Activated CD4-positive, alpha-beta T cell treated with anti-CD3 and anti-CD28 coated beads, Interleukin-2, Interleukin-4, amounts not matched to agents 100 ng/mL and 50 ng/mL, durations not matched to agents 16 hours and 8 hours (primary cell): ENCODE measurements around the gene PRAME.
"Not testable (repeated sequence)": the region's sequence is repeated elsewhere in the genome, so short reads cannot be mapped to it uniquely, and the experiment has no call there.

Source experiments
- DNase-seq: peaks from one replicate; pipeline ENCODE4 v3.0.0-alpha.2; 2020; ENCODE audit warnings: low spot score

Gene PRAME

GRCh38 chr22:22520667-22521602, 38.1 kb downstream of the PRAME start:
- no peak for DNase-seq

GRCh38 chr22:22520020-22520656, 38.9 kb downstream of the PRAME start, which contains the start of gene ZNF280A:
Gene ZNF280A (minus strand): TSS chr22:22520270. CDS start chr22:22515630, 4,640 bp downstream.
- no peak for DNase-seq

DNA sequence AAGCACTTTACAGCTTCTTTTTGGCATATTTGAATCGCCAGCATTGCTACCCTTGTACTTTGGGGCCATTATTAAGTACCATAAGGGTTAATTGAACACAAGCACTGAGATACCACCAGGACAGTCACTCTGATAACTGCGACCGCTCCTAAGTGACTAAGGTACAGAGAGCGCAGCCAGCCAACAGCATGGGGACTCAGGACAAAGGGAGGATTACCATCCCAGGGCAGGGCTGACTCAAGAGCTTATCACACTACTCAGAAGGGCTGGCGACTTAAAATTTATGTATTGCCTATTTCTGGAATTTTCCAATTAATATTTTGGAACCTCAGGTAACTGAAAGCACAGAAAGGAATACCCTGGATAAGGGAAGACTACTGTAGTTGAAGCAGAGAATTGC, 39.5 kb downstream of the PRAME start:
- DNase-seq, result no peak

DNA sequence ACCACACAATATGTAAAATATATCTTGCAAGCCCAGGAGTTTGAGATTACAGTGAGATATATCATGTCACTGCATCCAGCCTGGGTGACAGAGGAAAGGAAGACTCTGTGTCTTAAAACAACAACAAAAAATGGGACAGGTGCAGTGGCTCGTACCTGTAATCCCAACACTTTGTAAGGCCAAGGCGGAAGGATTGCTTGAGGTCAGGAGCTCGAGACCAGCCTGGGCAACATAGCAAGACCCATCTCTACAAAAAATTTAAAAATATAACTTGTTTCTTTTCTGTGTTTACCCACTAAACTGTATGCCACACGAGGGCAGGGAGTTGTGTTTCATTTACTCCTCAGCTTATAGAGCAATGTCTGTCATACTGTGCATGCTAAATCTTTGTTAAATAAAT, 42.1 kb downstream of the PRAME start:
- no peak for DNase-seq

DNA sequence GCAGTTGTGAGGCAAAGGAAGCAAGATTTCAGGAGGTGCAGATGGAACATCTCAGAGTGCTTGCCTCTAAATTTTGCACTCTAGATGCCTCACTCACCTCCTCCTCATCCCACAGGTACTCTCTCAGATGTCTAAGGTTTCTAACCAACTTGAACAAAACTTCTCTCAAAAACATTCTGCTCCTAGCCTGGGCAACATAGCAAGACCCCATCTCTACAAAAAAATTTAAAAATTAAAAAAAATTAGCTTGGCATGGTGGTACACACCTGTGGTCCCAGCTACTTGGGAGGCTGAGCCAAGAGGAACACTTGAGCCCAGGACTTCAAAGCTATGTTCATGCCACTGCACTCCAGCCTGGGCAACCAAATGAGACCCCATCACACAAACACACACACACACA, 43.2 kb downstream of the PRAME start:
- no peak for DNase-seq

- not testable (repeated sequence) for DNase-seq
Measured at GRCh38 chr22:22514431-22514830, 44.6 kb downstream of the PRAME start.

DNA sequence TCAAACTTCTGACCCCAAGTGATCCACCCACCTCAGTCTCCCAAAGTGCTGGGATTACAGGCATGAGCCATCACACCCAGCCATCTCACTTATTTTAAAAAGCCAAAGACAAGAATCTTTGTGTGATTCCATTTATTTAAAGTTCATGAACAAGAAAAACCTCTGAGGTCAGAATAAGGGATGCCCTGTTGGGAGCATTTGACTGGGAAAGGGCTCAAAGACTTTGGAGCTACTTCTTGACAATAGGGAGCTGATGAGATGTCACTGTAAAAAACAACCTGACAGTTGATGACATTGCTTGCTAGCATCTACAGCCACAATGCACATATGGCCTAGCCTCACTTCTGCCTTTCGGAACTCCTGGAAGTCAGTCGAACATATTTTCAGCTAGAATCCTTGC, 45.4 kb downstream of the PRAME start:
- DNase-seq, result no peak

GRCh38 chr22:22512951-22513350, 46.1 kb downstream of the PRAME start:
- no peak for DNase-seq

- DNase-seq, result not testable (repeated sequence)
Measured at GRCh38 chr22:22510833-22511232, 48.2 kb downstream of the PRAME start.

- DNase-seq, result not testable (repeated sequence)
Measured at GRCh38 chr22:22509912-22510311, 49.2 kb downstream of the PRAME start.

DNA sequence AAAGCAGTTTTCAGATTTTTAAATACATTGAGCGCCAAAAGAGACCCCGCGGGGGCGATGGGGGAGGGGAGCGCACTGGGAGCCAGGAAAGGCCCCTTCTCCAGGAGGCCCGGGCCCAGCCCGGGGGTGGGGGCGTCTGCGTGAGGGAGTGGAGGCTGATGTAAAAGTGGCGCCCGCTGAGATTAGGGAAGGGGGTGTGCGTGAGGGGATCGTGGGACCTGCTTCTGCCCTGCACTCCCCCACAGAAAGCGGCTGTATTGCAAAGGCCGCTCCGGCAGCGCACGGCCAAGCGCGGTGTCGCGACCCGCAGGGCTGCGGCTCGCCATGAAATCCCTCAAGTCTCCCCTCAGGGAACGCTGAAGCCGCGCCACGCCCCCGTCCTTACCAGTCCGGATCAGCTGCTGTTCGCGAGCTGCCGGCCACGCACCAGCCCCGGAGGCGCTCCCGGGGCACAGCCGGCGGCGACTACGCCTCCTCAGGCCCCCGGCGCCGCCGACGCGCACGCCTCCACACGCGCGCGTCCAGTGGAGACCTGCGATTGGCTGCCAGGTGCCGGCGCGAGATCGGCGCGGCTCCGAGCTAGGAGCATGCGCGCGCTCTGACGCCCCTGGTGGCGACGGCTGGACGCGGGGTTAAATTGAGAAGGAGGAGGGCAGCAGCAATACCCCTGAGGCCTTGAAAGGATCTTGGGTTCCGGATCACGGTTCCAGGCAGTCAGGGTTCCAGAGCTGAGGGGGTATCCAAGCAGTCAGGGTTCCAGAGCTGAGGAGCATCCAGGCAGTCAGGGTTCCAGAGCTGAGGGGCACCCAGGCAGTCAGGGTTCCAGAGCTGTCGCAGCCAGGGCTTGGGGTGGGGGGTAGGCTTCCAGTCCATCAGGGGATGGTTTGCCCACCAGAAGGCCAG, 50.5 kb downstream of the PRAME start, which contains the start of gene ZNF280B:
TSS of gene ZNF280B (minus strand) at position 469 of the 903 bp plus-strand sequence. CDS start 19,344 bp downstream, outside the sequence.
- DNase-seq, result peak; percentile 91

GRCh38 chr22:22507743-22508273, 51.3 kb downstream of the PRAME start:
- no peak for DNase-seq

- no peak for DNase-seq
Measured at GRCh38 chr22:22506736-22507135, 52.3 kb downstream of the PRAME start.

GRCh38 chr22:22498267-22498666, 60.8 kb downstream of the PRAME start:
- DNase-seq, result no peak
